HG03280 (cell line): Measurements from ENCODE around the gene XPOT.

Source experiments
- ATAC-seq: cut with Tn5 transposase; IDR thresholded peaks from one replicate; pipeline ENCODE4 v1.9.1; 2021; ENCODE audit warnings: mild to moderate bottlenecking, moderate library complexity; ENCODE audit not compliant: unreplicated experiment

XPOT gene

GRCh38 chr12:64466178-64466577 lies 62.0 kb downstream of the XPOT start:
- ATAC-seq: no peak

GRCh38 chr12:64468966-64469365 lies 64.8 kb downstream of the XPOT start:
- no peak for ATAC-seq

DNA sequence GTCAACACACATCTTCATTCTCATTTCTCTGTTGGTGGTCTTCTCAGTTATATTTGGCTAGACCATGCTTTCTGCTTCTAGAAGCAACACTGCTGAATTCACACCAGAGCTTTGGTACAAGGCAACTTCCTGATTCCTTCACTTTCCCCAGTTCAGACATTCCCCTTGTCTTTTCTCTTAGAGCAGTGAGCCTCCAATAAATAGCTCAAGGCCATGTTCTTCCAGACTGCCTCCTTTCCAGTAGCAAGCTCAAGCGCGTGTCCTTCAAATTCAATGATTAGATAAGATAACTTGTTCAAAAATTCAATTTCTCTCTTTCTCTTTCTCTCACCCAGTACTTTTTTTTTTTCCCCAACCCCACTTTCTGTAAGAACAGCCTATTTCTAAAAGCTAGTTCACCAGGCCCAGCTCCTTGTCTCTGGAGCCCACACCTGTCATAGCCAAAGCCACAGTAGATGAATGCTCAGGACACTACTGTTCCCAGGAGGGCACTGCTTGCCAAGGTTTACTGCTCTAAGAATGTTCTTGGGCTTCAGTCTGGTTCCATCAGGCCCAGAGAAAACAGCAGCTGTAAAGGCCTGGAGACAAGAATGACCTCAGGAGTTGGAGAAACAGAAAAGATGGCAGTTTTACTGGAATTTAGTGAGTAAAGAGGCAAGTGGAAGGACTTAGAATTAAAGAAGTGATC lies 65.4 kb downstream of the XPOT start:
- ATAC-seq: no peak

DNA sequence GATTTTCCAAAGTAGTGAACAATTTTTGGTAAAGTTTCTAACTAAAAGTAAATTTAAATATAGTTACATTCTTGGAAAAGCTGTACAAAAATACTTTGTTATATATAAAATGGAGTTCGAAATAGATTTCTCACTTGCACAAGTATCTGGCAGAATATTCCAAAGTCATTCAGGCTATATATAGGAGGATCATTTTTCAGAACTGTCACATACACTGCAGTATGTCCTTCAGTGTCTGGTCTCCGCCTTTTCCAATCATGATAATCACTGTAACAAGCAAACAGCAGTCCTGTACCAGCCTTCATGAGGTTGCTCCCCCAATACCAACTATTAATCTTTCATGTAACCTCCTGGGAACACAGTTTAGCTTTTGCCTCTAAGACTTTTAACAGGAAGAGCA lies 66.3 kb downstream of the XPOT start:
- no peak for ATAC-seq

DNA sequence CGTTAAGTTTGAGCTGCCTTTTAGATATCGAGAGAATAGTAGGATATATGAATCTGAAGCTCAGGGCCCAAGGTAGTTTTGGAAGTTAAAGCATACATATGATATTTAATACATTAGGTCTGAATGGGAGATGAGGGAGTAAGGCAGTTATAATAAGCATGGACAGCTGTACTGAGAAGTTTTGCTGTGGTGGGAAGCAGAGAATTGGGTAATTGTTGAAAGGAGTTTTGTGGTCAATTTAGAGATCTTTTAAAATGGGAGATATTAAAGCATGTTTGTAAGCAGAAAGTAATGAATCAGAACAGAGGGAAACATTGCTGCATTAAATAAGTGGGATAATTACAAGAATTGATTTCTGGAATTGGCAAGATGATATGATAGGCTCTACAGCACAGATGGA lies 69.0 kb downstream of the XPOT start:
- ATAC-seq: no peak

- no peak for ATAC-seq
Observed at GRCh38 chr12:64475518-64475917, 71.3 kb downstream of the XPOT start.

- no peak for ATAC-seq
Observed at GRCh38 chr12:64476844-64477243, 72.7 kb downstream of the XPOT start.

- ATAC-seq: no peak
Observed at GRCh38 chr12:64478661-64479060, 74.5 kb downstream of the XPOT start.

DNA sequence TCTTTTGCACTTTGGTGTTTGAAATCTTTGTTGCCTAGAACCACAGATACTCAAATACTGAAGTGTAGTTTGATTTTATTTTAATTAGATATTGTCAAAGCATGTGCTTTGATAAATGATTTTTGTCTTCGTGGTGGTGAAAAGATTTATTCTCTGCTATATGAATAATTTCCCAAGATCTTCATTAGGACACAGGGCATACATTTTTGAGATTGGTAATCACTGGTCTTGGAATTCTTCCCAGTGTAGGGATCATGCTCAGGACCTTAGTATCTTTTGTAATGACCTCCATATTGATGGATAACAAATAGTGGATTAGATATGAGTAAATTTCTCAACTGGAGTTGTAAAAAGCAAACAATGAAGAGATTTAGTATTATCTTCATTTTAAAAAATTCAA lies 76.0 kb downstream of the XPOT start:
- no peak for ATAC-seq

- no peak for ATAC-seq
Observed at GRCh38 chr12:64486657-64487056, 82.5 kb downstream of the XPOT start.

- ATAC-seq: no peak
Observed at GRCh38 chr12:64491718-64492117, 87.5 kb downstream of the XPOT start.

DNA sequence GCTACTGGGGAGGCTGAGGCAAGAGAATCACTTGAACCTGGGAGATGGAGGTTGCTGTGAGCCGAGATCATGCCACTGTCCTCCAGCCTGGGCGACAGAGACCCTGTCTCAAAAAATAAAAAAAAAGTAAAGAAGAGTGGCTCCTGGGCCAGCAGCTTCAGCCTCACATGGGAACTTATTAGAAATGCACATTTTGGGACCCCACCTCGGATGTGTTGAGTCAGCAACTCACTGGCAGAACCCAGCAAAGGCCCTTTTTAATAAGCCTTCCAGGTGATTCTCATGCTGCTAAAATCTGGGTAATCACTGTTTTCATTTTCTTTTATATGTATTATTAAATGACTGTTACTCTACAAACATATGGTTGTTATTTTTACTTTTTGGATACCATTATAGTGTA lies 89.3 kb downstream of the XPOT start:
- no peak for ATAC-seq

GRCh38 chr12:64494998-64495729 lies 91.0 kb downstream of the XPOT start:
- no peak for ATAC-seq

DNA sequence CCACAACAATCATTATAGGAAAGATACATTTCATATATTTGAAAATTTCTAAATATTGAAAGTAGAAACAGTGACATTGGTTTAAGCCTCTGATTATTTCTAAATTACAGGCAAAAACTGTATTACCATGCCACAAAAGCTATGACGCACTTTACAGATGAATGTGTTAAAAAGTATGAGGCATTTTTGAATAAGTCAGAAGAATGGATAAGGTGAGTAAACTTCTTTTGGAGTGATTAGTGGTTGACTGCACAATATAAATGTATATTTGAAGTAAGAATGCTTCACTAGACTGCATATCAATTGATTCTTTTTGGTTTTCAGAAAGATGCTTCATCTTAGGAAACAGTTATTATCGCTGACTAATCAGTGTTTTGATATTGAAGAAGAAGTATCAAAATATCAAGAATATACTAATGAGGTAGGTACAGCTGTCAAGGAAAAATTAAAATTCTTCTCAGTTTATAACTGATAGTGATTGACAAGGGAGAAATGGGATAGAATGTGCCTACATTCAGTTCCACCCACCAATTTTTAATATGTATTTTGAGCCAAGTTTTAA lies 92.7 kb downstream of the XPOT start:
- no peak for ATAC-seq

- no peak for ATAC-seq
Observed at GRCh38 chr12:64497484-64497883, 93.3 kb downstream of the XPOT start.

GRCh38 chr12:64497903-64498302 lies 93.7 kb downstream of the XPOT start:
- no peak for ATAC-seq

DNA sequence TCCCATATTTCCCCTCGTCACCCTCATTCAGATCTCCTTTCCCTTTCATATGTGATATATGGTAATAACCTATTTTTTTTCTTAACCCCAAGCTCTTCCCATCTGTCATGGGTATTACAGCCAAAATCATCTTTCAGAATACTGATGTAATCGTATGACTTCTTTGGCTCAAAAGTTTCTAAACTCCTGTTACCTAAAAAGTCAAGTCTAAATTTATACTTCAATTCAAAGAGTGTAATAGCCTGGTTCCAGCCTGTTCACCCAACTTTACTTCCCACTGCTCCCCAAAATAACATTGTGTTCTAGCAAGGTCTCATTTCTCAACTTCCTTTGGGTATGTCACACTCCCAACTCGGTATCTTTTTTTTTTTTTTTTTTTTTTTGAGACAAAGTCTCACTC lies 96.2 kb downstream of the XPOT start:
- no peak for ATAC-seq
